Measurements from ENCODE around the gene GCNT4.
"Not testable (repeated sequence)": the region's sequence is repeated elsewhere in the genome, so short reads cannot be mapped to it uniquely, and the experiment has no call there.

The GCNT4 gene, protein sequence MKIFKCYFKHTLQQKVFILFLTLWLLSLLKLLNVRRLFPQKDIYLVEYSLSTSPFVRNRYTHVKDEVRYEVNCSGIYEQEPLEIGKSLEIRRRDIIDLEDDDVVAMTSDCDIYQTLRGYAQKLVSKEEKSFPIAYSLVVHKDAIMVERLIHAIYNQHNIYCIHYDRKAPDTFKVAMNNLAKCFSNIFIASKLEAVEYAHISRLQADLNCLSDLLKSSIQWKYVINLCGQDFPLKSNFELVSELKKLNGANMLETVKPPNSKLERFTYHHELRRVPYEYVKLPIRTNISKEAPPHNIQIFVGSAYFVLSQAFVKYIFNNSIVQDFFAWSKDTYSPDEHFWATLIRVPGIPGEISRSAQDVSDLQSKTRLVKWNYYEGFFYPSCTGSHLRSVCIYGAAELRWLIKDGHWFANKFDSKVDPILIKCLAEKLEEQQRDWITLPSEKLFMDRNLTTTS

DNA sequence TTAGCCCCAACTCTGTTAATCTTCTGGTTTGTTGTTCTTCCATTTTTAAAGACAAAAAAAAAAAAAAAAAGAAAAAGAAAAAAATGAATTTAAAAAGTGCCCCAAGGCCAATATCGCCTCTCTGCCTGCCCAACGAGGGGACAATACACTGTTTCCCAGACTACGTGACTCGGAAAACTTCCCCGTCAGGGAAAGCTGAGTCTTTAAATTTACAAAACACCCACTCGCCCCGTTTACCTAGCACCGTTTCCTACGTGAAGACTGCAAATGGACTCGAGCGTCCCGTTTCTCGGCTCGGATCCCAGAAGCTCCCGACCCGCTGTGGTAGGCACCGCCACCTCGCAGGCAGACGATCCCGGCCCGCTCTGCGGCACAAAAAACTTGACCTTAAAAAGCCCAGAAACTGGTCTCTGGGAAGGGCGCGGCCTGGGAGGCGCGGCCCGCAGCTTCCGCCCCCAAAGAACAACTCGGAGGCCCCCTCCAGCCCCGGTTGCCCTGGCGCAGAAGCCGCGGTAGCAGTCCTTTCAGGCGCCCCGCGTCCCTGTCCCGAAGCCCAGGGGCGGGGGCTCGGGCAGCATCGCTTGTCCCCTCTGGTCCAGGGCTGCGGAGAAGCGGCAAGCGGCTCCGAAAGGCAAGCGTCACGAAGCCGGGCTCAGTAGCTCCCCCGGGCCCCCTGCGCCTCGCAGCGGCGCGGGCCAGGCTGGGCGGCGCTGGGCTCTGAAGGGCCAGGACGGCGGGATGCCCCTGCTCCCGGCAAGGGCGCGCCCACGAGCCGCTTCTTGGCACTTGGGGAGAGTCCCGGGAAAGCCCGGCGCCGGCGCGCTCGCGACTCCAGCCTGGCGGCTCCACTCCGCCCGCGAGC lies at the start of gene GCNT4:
Gene GCNT4 (minus strand): TSS at position 367 of the 862 bp plus-strand sequence. CDS start 22,521 bp downstream, outside the sequence.
- DNase-seq (ENCODE audit: low read depth, low spot score): no peak

DNA sequence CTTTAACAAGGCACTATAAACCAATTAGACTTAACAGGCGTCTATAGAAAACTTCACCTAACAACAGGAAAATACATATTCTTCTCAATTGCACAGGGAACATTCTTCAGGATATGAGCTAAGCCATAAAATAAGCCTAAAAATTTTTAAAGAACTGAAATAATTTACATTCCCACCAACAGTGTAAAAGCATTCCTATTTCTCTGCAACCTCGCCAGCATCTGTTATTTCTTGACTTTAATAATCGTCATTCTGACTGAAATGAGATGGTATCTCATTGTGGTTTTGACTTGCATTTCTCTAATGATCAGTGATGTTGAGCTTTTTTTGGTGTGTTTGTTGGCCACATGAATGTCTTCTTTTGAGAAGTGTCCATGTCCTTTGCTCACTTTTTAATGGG lies 43.6 kb upstream of the GCNT4 start:
- DNase-seq (ENCODE audit: low read depth, low spot score): not testable (repeated sequence)

DNA sequence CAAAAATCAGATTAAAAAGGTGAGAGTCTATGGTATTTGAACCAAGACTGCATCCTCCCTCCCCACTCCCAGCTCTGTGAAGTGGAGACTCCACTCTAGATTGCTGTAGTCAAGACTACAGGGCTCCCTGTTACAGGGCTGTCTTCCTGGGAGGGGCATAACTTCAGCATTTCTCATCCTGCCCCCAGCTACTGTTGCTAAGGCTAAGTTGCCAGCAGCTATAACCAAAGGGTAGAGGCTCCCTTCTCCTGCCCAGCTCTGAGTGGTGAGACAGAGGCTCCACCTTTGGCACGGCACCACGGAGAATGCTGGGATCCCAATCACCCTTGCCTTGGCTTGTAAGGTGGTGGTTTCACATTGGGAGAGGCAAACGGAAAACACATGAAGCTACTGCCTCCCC lies 39.2 kb upstream of the GCNT4 start:
- no peak for DNase-seq (ENCODE audit: low read depth, low spot score)

DNA sequence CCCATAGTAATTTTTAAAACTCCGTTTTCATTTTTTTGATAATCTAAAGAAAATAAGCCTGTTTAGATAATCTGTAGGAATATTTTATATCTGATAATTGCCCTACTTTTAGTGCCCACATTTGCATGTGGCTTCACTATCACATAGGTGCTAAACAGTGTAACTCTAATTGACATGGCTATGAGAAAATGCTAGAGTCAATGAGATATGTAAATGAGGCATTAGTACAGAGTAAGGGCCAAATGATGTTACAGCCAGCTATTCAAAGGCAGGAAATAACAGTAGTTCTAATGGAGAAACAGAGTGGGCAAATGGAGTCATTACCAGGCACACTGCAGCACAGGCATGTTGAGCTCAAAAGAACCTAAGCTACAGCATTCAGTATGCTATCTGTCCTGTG lies 37.3 kb upstream of the GCNT4 start:
- DNase-seq (ENCODE audit: low read depth, low spot score): no peak

DNA sequence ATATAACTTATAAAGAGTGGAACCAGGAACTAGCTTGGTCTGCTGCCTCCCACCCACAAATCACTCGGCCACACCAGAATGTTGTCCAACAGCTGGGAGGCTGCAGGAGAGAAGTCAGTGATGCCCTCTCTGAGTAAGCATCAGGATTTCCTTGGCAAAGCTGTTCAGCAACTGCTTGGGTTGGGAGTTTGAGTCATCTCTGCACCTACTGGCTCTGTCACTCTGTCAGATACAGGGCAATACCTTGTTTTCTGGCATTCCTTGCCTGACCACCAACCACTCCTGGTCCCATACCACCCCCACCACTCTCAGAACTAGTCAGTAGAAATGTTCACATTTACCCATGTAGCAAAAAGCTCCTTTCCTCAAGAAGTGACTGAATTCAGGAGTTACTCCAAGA lies 36.8 kb upstream of the GCNT4 start:
- DNase-seq (ENCODE audit: low read depth, low spot score): no peak

DNA sequence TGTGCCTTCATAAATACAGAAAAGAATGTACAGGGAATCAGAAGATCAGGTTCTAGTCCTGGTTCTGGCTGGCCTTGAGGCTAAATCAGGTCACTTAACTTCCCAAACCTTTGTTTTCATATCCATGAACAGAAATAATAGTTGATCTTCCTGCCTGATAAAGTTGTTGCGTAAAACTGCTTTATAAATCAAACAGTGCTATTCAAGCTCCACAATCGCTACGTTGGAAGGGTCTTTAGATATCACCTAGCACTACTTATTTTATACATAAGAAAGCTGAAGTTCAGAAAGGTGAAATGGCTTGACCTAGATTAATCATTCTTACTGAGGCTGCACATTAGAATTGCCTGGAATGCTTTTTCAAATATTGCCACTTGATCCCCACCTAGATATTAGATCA lies 36.3 kb upstream of the GCNT4 start:
- no peak for DNase-seq (ENCODE audit: low read depth, low spot score)

DNA sequence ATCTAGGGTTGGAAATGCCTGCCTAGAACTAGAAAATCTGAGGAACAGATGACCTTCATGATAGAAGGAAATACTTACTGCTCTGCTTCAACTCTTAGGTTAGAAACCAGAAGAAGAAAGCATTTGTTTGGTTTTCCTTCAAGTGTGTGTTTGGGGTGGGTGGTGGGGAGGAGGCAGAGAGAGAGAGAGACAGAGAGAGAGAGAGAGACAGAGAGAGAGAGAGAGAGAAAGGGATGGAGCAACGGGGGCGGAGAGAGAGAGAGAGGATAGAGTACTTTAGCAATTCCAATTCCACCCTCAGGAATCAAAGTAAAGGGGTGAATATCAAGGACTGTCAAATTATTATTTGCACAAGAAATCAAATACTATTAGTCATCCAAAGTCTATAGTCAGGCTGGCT lies 29.2 kb upstream of the GCNT4 start:
- DNase-seq (ENCODE audit: low read depth, low spot score): no peak

DNA sequence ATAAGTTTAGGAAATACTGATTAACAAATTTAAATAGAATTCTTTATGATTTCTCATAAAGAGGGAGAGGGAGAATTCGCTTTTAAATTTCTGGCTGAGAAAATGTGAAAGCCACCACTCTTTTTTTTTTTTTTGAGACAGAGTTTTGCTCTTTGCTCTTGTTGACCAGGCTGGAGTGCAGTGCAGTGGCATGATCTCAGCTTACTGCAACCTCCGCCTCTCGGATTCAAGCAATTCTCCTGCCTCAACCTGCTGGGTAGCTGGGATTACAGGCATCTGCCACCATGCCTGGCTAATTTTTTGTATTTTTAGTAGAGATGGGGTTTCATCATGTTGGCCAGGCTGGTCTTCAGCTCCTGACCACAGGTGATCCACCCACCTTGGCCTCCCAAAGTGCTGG lies 27.0 kb upstream of the GCNT4 start:
- not testable (repeated sequence) for DNase-seq (ENCODE audit: low read depth, low spot score)

DNA sequence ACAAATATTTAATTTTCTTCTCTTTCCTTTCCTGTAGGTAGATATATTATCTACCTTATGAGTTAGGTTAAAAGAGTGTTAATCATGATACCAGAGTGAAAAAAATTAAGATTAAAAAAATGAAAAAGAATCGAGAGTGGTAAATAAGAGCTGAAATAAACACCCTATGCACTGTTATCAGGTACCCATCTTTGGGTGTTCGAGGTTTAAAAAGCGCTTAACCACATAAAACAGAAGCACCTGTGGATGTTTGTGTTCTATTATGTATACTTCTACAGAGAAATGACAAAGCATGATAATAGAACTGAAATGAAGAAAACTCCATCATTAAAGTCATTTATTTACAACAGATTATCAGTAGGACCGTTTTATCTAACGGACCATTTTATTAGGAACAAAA lies 25.7 kb upstream of the GCNT4 start:
- no peak for DNase-seq (ENCODE audit: low read depth, low spot score)

DNA sequence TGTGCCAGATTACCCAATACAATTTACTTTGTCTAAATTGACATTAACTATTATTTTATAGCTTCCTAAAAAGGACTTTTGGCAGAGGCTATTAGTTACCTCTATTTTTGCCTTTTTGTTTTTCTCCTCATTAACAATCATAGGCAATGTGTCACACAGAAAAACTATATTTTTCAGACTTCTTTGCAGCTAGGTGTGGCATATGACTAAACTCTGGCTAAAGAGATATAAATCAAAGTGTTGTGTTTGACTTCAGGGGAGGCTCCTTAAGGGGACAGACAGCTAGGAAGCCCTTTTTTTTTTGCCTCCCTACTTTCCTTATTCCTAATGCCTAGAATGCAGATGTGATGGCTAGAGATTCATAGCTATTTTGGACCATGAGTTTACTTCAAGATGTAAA lies 19.7 kb upstream of the GCNT4 start:
- DNase-seq (ENCODE audit: low read depth, low spot score): no peak

DNA sequence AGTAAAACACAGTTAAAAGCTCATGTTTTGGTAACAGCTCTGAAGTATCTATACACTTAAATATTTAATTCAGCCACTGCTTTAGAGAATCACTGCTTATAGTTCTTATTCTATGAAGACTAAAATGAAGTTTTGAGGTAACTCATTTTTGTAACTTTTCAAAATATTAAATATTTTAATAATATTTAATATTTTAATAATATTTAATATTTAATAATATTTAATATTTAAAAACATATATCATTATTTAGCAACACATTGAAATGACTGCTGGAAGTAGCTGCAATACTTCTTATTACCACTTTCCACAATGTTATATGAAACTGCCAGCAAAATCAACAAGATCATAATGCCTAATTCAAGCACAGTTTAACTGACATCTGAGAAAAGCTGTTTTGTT lies 18.7 kb upstream of the GCNT4 start:
- no peak for DNase-seq (ENCODE audit: low read depth, low spot score)

DNA sequence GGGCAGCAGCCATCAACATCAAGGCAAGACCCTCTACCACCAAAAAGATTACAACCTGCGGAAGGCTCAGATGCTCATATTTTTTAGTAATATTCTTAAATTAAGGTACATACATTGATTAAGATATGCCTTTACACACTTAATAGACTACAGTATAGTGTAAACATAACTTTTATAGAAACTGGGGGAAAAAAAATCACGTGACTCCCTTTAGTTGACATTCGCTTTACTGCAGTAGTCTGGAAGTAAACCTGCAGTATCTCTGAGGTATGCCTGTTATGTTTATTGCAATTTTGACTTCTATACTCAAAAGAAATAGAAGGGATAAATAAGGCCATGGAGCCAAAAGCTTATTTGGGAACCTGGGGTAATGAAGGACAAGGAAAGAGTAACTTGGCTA lies 15.1 kb upstream of the GCNT4 start:
- no peak for DNase-seq (ENCODE audit: low read depth, low spot score)

DNA sequence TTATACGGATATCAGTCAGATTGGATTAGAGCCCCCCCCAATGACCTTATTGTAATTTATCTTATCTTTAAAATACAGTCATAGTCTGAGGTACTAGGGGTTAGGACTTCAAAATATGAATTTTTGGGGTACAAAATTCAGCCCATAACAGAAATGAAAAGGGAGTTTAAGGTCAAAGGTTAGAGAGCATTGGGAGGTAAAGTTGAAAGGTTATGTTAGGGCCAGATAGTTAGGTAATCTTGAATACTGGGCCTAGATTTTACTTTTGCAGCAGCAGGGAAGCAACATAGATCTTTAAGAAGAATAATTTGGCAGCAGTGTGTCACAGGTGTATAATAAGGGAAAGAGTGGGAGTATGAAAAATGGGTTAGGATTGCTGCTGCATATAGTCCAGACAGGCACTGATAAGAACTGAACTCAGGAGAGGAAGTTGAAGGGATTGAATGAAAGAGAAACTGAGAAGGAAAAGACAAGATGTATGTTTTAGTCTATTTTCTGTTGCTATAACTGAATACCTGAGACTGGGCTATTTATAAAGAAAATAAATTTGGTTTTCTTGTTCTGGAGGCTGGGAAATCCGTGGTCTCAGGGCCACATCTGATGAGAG lies 10.7 kb upstream of the GCNT4 start:
- no peak for DNase-seq (ENCODE audit: low read depth, low spot score)

DNA sequence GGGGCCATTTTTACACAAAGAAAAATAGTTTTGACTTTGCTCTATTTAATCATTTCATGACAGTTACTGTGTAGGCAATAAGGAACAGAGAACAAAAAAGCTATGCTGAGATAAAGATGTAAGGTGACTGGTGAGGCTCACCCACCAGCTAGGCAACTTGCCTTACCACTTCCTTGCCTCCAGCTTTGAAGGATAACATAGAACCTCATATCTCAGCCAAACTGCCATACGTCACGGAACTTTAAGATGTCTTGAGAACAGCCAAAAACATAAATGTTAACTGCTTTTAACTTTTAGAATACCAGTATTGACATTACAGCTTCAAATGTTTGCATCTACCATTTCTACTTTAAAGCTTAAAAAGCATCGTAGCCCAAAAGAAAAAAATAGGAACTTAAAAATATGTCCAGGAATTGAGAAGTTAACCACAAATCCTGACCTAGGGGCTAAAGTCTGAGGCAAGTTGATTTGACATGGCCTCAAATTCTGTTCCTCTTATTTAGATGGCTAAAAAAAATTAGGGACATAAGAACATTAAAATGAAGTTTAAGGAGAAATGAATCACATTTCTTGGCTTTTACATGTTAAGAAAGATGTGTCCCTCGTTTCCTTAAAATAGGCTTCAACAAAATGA lies 7.7 kb upstream of the GCNT4 start:
- DNase-seq (ENCODE audit: low read depth, low spot score): no peak

DNA sequence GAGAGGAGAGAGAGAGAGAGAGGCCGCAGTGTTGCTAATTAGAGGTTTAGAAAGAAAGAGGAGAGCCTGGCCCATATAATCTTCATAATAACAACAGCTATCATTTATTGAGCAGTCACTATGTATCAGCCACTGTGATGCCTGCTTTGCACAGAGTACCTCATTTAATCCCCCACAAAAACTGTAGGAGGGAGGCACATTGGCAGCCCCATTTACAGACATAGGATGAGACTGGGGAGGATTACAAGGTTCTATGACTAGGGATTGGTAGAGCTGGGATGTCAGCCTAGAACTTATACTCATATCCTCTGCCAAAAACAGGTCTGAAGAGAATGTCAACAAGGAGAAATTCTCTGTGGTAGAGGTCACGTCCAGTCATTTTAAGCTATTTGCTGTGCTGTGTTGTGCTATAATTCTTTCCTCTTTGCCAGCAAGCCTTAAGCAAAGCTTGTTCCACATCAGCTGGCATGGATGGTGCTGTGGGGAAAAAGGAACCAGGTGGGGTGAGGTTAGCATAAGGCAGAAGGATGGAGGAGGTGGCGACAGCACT lies 6.7 kb upstream of the GCNT4 start:
- DNase-seq (ENCODE audit: low read depth, low spot score): no peak

DNA sequence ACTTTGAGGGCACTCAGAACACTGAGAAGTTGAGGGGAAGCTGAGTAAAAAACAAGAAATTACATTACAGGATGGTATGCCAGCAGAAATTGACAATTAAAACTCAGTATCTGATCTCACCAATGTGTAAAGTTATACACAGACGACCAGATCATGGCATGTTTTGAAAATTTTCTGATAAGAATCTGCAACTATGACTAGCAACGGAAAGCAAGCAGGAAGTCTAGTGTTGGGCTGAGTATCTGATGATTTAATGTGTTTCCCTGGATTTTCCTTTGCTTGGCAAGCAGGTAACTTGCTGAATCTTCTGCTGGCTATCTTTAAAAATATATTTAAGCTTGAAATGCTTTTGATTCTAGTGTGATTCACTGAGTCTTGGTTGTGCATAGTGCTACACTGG lies 5.2 kb upstream of the GCNT4 start:
- DNase-seq (ENCODE audit: low read depth, low spot score): no peak

DNA sequence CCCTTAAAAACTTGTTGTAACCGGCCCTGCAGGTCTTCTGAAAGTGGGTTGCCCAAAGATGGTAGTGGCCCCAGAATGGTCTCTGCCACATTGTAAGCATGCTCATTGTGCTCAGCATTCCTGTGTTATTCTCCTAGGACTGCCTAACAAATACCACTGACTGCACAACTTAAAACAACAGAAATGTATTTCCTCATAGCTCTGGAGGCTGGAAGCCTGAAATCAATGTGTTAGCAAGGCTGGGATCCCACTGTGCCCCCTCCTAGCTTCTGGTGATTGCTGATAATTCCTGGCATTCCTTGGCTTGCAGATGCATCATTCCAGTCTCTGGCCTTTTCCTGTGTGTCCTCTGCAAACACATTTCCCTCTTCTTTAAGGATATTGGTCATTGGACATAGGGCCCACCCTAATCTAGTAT lies 3.4 kb upstream of the GCNT4 start:
- DNase-seq (ENCODE audit: low read depth, low spot score): no peak

DNA sequence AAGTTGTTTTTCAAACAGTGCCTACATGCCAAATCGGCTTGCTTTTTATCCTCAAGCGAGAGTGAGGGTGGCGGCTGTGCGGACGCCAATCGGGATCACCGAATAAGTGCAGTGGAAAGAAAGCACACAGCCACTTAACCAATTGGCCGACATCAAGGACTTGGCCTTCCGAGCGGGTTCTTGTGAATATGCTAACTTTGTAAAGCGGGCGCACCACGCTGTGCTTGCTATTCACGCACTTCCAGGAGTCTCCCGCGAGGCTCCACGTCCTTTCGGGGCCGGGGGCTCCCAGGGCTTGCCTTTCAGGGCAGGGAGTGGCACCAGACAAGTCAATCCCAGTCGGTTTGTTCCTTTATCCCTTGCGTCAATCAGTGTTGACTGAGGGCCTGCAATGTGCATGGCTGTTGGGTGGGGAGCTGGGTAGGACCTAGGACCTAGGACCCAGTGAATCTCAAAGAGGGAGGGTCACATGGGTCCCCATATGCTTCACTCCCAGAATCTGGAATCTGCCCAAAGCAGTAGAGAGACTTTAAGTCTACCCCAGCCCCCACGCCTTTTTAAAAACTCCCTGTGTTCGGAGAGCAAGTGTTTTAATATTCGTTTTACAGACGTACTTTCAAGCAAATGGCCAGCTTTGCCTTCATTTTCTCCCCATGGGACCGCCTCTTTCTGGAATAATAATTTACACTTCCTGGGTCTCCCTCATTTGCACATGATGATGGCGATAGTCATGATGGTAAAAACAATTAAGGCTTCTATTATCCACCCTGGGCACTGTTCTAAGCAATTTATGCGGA lies 2.0 kb upstream of the GCNT4 start:
- no peak for DNase-seq (ENCODE audit: low read depth, low spot score)

DNA sequence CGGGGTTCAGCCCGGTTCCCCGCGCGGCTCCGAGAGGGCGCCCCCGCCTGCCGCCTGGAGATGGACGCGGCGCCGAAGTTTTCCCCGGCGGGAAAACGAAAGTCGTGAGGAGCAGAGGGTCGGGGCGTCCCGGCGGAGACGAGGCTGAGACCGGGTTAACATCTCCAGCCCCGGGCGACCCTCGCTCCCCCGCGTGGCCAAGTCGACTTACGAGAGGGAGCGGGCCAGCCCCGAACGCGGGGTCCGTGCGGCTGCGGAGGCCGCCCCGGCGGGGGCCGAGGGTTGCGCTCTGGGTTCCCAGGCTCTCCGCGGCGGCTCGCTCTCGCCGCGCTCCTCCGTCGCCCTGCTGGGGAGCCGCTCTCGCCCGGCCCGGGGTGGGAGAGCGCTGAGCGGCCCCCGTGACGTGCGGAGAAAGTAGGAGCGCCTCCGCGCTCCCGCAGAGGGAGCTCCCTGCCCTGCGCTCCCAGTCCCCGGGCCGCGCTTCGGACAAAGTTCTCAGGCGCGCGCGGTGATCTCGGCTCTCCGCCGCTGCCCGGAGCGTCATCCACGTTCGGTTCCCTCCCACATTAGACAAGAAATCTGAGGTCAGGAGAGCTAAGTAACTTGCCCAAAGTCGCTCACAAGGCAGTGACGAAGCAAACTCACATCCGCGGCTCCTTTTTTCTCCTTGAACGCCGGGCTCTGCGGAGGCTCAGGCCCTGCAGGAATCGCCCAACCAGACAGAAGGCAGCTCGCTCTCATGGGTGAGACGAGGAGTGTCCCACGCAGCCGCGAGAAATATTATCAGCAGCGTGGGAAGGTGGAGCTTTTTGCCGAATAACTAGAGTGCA lies 1.2 kb upstream of the GCNT4 start:
- no peak for DNase-seq (ENCODE audit: low read depth, low spot score)

DNA sequence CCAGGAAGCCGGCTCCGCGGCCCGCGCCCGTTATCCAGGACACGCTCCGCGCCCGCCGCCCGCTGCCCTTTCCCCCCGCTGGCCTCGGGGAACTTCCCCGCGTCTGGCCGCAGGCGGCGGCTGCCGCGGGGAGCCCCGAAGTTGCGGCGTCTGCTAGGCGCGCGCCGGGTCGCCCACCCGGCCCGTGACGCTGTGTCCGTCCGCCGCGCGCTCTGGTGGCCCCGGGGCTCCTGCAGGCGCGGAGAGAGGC lies 621 bp upstream of the GCNT4 start:
- DNase-seq (ENCODE audit: low read depth, low spot score): no peak

Measured in smooth muscle cell of the brain vasculature (primary cell).